GM18511 (cell line): ENCODE measurements around the gene FAM240B.

Source experiments
- ATAC-seq: cut with Tn5 transposase; IDR thresholded peaks from one replicate; pipeline ENCODE4 v1.9.1; 2021; ENCODE audit warnings: mild to moderate bottlenecking, moderate library complexity; ENCODE audit not compliant: unreplicated experiment

FAM240B gene

DNA sequence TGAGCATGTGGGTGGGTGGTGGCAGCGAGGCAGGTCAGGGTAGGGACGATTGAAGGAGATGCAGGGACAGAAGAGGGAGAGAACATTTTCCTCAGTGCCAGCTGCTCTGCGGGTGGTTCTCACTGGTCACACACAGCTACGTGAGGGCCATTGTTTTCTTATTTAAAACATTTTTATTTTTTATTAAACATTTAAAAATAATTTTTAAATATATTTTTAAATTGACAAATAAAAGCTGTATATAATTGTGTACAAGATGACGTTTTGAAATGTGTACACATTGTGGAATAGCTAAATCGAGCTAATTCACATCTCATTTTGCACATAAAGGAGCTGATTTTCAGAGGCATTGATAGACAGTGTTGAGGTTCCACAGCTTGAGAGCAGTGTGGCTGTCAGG lies 14.0 kb downstream of the FAM240B start:
- no peak for ATAC-seq

DNA sequence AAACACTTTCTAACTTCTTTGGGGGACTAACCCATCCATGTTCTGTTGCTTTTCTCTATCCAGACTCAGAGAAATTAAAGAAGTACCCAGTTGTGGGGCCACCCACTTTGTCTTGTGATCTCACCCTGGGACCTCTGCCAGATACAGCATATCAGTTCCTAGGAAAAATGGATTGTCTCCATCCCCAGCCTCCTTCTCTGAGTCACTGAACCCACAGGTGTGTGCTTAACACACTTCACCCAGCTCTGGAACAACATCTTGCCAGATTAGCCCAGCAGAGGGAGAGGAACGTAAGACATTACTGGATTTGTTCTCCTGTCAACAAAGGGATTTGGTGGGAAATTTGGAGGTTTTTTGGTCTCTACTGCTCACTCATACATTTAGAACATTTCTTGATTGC lies 19.2 kb downstream of the FAM240B start:
- ATAC-seq, result no peak

DNA sequence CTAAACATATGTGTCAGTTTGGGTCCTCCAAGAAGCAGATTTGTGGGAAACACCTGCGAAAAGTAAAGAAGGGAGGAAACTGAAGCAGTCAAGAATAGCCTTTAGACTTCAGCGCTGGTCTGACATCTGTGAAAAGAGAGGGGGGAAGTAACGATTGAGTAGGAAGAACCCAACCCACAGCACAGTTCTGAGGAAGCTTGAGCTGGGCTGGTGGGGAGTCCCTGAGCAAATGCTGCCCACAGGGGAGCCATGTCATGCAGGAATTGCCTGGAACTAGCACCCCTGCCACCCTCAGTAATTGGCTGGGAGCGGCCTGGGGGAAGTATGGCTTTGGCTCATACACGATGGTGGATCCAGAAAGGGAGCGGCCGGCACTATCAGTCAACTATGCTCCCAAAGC lies 20.6 kb downstream of the FAM240B start:
- no peak for ATAC-seq

DNA sequence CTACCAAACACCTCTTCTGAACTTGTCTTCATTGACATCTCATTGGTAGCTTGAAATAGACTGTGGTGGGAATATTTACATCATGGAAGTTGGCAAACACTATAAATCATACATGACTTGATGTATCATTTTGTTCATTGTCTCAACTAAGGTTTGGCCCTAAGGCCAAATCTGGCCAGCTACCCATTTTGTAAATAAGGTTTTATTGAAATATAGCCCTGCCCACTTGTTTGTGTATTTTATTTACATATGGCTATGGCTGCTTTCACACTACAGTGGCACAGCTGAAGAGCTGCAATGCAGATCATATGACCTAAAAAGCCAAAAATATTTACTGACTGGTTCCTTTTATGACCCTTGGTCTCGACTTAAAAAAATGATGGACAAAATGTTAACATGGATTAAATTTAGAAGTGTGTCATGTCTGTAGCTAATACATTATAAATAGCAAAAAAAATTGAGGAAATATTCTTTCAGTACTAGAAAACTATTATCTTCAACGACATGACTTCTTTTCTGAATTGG lies 22.1 kb downstream of the FAM240B start:
- no peak for ATAC-seq

DNA sequence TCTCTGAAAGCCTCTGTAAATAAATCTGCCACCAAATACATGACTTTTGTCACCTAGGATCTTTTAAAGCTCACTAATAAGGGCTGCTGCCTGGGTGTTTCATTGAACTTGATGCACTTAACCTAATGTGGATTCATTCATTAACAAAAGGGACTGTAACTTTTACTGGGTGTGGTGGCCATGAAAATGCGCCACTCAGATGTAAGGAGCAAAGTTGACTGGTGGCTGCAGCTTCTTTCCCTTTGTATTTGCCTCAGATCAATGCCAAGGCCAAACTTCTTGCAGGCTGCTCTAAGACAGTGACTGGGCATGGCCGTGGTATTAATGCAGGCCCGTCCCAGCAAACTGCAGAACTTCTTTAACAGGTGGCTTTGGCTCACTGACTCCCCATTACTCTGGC lies 22.9 kb downstream of the FAM240B start:
- no peak for ATAC-seq

DNA sequence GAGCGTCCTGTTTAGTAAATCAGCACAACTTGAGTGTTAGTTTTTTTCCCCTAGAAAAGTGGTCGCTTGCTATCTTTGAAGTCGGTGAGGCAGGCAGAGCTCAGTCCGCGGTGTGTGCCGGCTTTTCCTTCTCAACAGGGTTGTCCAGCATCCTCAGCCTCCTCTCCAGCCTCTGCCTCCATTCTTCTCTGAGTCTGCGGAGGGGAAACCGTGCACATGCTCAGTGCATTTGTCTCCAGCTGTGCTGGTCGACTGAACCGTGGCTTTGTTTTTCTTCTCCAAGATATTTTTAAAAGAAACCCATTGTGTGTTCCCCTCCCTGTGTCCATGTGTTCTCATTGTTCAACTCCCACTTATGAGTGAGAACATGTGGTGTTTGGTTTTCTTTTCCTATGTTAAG lies 25.3 kb downstream of the FAM240B start:
- ATAC-seq, result no peak

GRCh38 chr9:38692707-38693106 lies 27.2 kb downstream of the FAM240B start:
- no peak for ATAC-seq

DNA sequence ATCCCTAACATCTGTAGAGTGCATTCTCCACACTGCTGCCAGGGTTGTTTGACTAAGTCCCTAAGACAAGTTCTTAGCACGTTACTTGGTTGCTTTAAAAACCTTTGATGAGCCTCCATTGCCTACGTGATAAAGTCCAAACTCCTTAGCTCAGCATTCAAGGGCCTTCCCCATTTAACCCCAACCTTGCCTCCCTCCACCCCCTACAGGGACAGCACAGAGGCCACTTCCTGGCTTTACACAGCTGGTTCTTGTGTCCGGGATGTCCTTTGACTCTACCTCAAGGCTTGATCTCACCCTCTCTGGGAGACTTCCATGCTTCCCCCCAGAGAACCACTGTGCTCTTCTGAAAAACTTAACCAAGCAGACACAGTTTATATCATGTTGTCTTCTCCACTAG lies 29.4 kb downstream of the FAM240B start:
- ATAC-seq, result peak; percentile 60

DNA sequence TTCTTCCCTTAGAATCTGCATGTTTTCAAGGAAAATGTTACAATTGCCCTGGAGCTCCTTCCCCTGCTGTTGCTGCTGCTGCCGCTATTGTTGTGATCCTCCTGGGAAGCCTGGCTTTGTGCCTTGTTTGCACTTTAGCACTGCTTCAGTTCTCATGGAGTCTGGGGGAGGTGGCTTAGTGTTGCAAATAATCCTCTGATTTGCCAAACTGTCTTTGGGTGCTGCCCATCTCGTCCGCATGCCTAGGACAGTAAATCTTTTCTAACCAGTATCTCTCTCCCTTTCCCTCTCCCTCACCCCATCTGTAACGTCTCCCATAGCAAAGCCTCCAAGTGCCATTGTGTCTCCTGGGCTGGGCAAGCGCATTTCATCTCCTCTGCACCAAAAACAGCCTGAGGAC lies 30.3 kb downstream of the FAM240B start:
- ATAC-seq, result no peak

- ATAC-seq, result no peak
Measured at GRCh38 chr9:38687992-38688391, 31.9 kb downstream of the FAM240B start.

GRCh38 chr9:38687389-38687842 lies 32.5 kb downstream of the FAM240B start:
- ATAC-seq, result no peak

GRCh38 chr9:38686933-38687332 lies 33.0 kb downstream of the FAM240B start:
- no peak for ATAC-seq

GRCh38 chr9:38685535-38685934 lies 34.4 kb downstream of the FAM240B start:
- ATAC-seq, result no peak

DNA sequence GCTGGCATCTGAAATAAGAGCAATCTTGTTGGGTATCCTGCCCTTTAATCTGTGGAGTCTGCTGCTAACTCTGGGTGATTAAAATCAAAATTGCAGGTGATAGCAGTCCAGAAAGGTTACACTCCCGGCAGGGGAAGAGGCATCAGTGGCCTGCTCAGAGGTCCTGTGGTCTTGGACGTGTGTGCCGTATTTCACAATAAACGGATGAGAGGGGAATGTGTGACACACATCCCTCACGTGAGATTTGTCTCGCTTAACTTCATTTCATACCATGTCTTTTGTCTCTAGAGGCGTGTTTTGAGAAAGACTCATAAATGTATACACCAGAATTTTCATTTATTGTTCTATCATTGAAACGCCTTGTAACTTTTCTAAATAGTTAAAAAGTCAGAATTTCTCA lies 36.6 kb downstream of the FAM240B start:
- no peak for ATAC-seq

- ATAC-seq, result no peak
Measured at GRCh38 chr9:38682713-38683112, 37.2 kb downstream of the FAM240B start.

- no peak for ATAC-seq
Measured at GRCh38 chr9:38681747-38682227, 38.1 kb downstream of the FAM240B start.

GRCh38 chr9:38680837-38681445 lies 39.0 kb downstream of the FAM240B start:
- ATAC-seq, result no peak

DNA sequence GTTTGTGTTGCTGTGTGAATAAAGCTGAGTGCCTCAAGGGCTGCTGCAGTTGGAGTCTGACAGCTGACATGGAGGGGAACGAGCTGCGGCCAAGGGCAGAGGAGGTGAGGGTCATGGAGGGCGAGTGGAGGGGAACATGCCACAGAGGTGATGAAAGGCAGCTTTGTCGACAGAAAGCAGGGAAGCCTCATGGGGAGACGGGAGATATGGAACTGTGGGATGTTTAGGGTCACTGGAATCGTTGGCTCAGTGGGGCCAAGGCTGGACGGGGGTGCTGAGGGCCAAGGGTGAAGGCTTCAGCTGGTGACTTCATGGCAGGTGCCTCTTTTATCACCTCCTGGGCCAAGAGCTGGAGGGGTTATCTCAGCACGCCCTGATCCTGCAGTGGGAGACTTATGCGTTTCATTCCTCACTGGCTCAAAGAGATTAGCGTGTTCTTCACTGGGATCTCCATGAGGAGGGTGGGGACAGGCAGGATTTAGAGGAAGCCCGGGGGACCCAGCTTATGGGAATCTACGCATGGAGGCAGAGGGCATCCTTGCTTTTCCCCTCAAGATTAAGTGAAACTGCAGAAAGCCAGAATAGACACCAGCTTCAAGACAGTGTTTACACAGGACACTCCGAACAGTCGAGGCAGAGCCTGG lies 42.2 kb downstream of the FAM240B start:
- no peak for ATAC-seq

DNA sequence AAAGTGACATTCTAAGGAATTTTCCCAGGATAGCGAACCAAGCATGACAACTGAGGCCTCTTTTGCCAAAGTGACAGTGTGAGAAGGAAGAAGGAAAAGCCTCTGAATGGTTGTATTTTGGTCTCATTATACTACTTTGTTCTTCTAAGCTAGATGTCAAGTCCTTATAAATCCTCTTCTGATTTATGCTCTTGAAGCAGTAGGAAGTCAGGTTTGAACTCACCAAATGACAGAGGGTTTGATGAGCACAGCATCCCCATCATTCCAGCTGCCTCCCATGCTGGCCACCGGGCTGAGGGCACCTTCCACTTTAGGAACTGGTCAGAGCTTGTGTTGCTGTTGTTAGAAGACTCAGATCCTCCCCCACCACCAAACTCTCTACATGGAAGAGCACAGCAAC lies 44.1 kb downstream of the FAM240B start:
- no peak for ATAC-seq

DNA sequence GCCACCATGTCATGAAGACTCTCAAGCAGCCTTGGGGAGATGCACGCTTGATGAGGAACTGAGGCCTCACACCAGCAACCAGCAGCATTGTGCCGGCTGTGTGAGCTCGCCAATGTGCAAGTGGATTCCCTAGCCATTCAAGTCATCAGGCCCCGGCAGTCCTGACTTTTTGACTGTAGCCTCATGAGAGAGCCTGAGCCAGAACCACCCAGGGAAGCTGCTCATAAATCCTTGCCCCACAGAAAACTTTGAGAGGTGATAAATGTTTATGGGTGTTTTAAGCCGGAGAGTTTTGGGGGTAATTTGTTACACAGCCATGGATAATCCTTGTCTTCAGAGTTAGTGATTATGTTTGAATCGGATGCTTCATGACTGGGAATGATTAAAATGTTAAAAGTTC lies 44.7 kb downstream of the FAM240B start:
- no peak for ATAC-seq

DNA sequence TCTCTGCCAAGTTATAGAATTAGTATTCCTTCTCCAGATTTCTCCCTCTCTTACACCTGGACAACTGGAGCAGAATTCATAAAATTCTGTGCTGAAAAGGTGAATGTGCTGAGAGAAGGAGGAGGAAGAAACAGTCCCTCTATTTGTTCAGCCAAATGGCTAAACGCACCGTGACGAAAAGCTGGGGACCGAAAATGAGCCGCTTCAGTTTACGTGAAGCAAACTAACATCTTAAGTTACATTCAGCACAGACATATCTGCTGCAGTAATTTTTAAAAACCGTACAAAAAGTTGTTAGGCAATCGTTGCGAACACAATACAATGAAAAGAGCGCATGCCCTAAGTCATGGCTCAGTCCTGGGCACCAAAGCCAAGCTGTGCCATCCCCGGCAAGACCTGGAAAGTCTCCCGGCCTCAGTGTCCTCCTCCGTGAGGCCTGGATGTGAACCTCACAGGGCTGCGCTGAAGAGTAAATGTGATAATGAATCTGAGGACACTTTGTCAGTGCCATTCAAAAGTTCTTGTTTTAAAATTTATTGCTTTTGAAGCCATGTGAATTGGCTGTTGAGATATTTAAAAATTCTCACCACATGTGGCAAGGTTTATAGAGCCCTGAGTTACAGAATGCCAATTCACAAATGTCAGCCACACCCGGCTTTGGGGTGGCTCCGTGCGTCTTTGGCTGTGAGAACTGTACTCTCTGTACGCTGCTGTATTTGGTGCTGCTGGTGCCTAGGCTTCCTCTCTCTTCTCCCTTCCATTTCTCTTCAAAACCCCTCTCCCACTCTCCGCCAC lies 46.3 kb downstream of the FAM240B start:
- ATAC-seq, result no peak

GRCh38 chr9:38671748-38672147 lies 48.2 kb downstream of the FAM240B start:
- peak; percentile 66 for ATAC-seq
